Rectal smooth muscle tissue (tissue), 1 donor: ENCODE measurements around the gene TIAM2.

ENCODE experiments used
- H3K27ac ChIP-seq: one replicate; pipeline ENCODE4 v1.7.0; 2013; ENCODE audit warnings: low read depth, low read length, inconsistent platforms
- H3K27me3 ChIP-seq: one replicate; pipeline ENCODE4 v1.7.0; 2013; ENCODE audit warnings: low read length; ENCODE audit not compliant: control insufficient read depth, insufficient read depth
- H3K36me3 ChIP-seq: one replicate; pipeline ENCODE4 v1.7.0; 2013; ENCODE audit warnings: low read length; ENCODE audit not compliant: control insufficient read depth, insufficient read depth
- H3K4me1 ChIP-seq: one replicate; pipeline ENCODE4 v1.7.0; 2013; ENCODE audit warnings: low read length; ENCODE audit not compliant: control insufficient read depth, insufficient read depth
- H3K4me3 ChIP-seq: one replicate; pipeline ENCODE4 v1.7.0; 2013; ENCODE audit warnings: low read length
- H3K9ac ChIP-seq: one replicate; pipeline ENCODE4 v1.7.0; 2013; ENCODE audit warnings: low read length

The TIAM2 gene

GRCh38 chr6:155158030-155158843 is 163.1 kb downstream of the TIAM2 start:
- H3K4me1 ChIP-seq: peaks cover 10% of the 10 kb centered on the region
- H3K4me3 ChIP-seq: no peak overlapping the region
- H3K27ac ChIP-seq: no peak overlapping the region
- H3K27me3 ChIP-seq: no peaks in the 10 kb centered on the region
- H3K9ac ChIP-seq: no peak overlapping the region
- no peaks in the 10 kb centered on the region for H3K36me3 ChIP-seq

- Histone ChIP-seq H3K9ac (no peak overlapping the region), H3K27me3 (no peaks in the 10 kb centered on the region), H3K36me3 (no peaks in the 10 kb centered on the region), H3K4me1 (peaks cover 2% of the 10 kb centered on the region), H3K27ac (no peak overlapping the region), H3K4me3 (no peak overlapping the region)
Observed at GRCh38 chr6:155162682-155163081, 167.6 kb downstream of the TIAM2 start.

- no peak overlapping the region for H3K9ac ChIP-seq
- no peaks in the 10 kb centered on the region for H3K36me3 ChIP-seq
- no peak overlapping the region for H3K4me3 ChIP-seq
- no peaks in the 10 kb centered on the region for H3K27me3 ChIP-seq
- no peak overlapping the region for H3K27ac ChIP-seq
- H3K4me1 ChIP-seq: no peaks in the 10 kb centered on the region
Observed at GRCh38 chr6:155163601-155164000, 168.5 kb downstream of the TIAM2 start.

GRCh38 chr6:155165029-155165710 is 170.1 kb downstream of the TIAM2 start:
- Histone ChIP-seq H3K4me3 (no peak overlapping the region), H3K36me3 (no peaks in the 10 kb centered on the region), H3K27me3 (no peaks in the 10 kb centered on the region), H3K27ac (no peak overlapping the region), H3K4me1 (no peaks in the 10 kb centered on the region), H3K9ac (no peak overlapping the region)

GRCh38 chr6:155170519-155170918 is 175.4 kb downstream of the TIAM2 start:
- Histone ChIP-seq H3K4me3 (no peak overlapping the region), H3K36me3 (no peaks in the 10 kb centered on the region), H3K9ac (no peak overlapping the region), H3K4me1 (peaks cover 13% of the 10 kb centered on the region), H3K27ac (no peak overlapping the region), H3K27me3 (no peaks in the 10 kb centered on the region)

GRCh38 chr6:155171109-155171746 is 176.1 kb downstream of the TIAM2 start:
- no peaks in the 10 kb centered on the region for H3K36me3 ChIP-seq
- no peak overlapping the region for H3K4me3 ChIP-seq
- H3K9ac ChIP-seq: no peak overlapping the region
- H3K4me1 ChIP-seq: peaks cover 13% of the 10 kb centered on the region
- H3K27me3 ChIP-seq: no peaks in the 10 kb centered on the region
- peak overlapping the region; percentile 28 for H3K27ac ChIP-seq

GRCh38 chr6:155171747-155172449 is 176.8 kb downstream of the TIAM2 start:
- Histone ChIP-seq H3K9ac (no peak overlapping the region), H3K4me1 (peaks cover 13% of the 10 kb centered on the region), H3K27me3 (no peaks in the 10 kb centered on the region), H3K27ac (peak overlapping the region; percentile 28), H3K36me3 (no peaks in the 10 kb centered on the region), H3K4me3 (no peak overlapping the region)

- Histone ChIP-seq H3K4me3 (no peak overlapping the region), H3K9ac (no peak overlapping the region), H3K4me1 (peaks cover 13% of the 10 kb centered on the region), H3K27ac (no peak overlapping the region), H3K27me3 (no peaks in the 10 kb centered on the region), H3K36me3 (no peaks in the 10 kb centered on the region)
Observed at GRCh38 chr6:155173488-155173887, 178.4 kb downstream of the TIAM2 start.

- Histone ChIP-seq H3K4me3 (no peak overlapping the region), H3K9ac (no peak overlapping the region), H3K27ac (no peak overlapping the region), H3K36me3 (no peaks in the 10 kb centered on the region), H3K27me3 (no peaks in the 10 kb centered on the region), H3K4me1 (peaks cover 13% of the 10 kb centered on the region)
Observed at GRCh38 chr6:155174576-155175211, 179.6 kb downstream of the TIAM2 start.

- no peaks in the 10 kb centered on the region for H3K4me1 ChIP-seq
- no peak overlapping the region for H3K27ac ChIP-seq
- H3K9ac ChIP-seq: no peak overlapping the region
- no peak overlapping the region for H3K4me3 ChIP-seq
- H3K36me3 ChIP-seq: peaks cover 4% of the 10 kb centered on the region
- no peaks in the 10 kb centered on the region for H3K27me3 ChIP-seq
Observed at GRCh38 chr6:155177363-155177961, 182.3 kb downstream of the TIAM2 start.

GRCh38 chr6:155181498-155181897 is 186.4 kb downstream of the TIAM2 start:
- no peak overlapping the region for H3K9ac ChIP-seq

More at GRCh38 chr6:155181498-155181897, 186.4 kb downstream of the TIAM2 start:
- no peaks in the 10 kb centered on the region for H3K27me3 ChIP-seq
- no peak overlapping the region for H3K4me3 ChIP-seq
- H3K27ac ChIP-seq: no peak overlapping the region
- peaks cover 10% of the 10 kb centered on the region for H3K4me1 ChIP-seq
- H3K36me3 ChIP-seq: peaks cover 4% of the 10 kb centered on the region
